Measurements from ENCODE around the gene SERPINE3. TPM values are rescaled to one million over a fixed set of nuclear protein-coding genes. Genes with fewer than 3 reads are reported as not detected.

SERPINE3 gene
- total RNA-seq, 1 donor from 2014 or later, result 0.47 TPM

DNA sequence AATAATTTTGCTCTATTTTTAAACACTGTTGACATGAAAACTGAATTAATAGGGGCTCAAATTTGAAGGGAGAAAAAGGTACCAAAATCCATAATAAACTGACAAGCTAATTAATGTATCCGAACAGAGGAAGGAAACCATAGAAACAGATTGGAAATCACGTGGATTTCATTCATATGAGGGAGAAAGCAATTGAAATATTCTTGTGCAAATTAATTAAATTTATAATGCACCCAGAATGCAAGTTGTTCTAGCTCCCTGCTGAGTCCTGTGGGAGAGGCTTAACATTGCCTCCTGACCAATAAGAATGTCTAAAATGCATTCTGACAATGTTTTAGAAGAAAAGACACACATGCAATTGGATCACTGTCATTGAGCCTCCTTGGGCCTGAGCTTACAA is 17.7 kb upstream of the SERPINE3 start:
- Histone ChIP-seq H3K9ac (no peak overlapping the region), H3K9me3 (ENCODE audit: low read depth) (no peaks in the 10 kb centered on the region), H2AFZ (replicated peaks) (no peak overlapping the region), H3F3A (ENCODE audit: low read depth) (peaks cover 15% of the 10 kb centered on the region), H4K20me1 (ENCODE audit: low read depth) (no peaks in the 10 kb centered on the region), H3K27me3 (no peaks in the 10 kb centered on the region), H3K27ac (no peak overlapping the region), H3K36me3 (no peaks in the 10 kb centered on the region), H3K79me2 (ENCODE audit: low read depth) (no peaks in the 10 kb centered on the region), H3K4me1 (peaks cover 20% of the 10 kb centered on the region), H3K4me2 (no peak overlapping the region), H3K4me3 (no peak overlapping the region)
- Mint-ChIP-seq H3K9me3 (no peaks in the 10 kb centered on the region), H3K27ac (no peak overlapping the region), H3K4me3 (no peak overlapping the region), H3K27me3 (ENCODE audit: insufficient read depth, low read depth) (peaks cover 2% of the 10 kb centered on the region), H3K4me1 (peaks cover 14% of the 10 kb centered on the region), H3K36me3 (no peaks in the 10 kb centered on the region)
- TF ChIP-seq, protein P1, sequence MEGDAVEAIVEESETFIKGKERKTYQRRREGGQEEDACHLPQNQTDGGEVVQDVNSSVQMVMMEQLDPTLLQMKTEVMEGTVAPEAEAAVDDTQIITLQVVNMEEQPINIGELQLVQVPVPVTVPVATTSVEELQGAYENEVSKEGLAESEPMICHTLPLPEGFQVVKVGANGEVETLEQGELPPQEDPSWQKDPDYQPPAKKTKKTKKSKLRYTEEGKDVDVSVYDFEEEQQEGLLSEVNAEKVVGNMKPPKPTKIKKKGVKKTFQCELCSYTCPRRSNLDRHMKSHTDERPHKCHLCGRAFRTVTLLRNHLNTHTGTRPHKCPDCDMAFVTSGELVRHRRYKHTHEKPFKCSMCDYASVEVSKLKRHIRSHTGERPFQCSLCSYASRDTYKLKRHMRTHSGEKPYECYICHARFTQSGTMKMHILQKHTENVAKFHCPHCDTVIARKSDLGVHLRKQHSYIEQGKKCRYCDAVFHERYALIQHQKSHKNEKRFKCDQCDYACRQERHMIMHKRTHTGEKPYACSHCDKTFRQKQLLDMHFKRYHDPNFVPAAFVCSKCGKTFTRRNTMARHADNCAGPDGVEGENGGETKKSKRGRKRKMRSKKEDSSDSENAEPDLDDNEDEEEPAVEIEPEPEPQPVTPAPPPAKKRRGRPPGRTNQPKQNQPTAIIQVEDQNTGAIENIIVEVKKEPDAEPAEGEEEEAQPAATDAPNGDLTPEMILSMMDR (IDR thresholded peaks at IDR 0.05), result no peak
- TF ChIP-seq EZH2 (IDR thresholded peaks at IDR 0.05), result no peak
- no peak for TF ChIP-seq EZH2phosphoT487 (IDR thresholded peaks at IDR 0.05)
- DNase-seq (ENCODE audit: low spot score), result no peak

DNA sequence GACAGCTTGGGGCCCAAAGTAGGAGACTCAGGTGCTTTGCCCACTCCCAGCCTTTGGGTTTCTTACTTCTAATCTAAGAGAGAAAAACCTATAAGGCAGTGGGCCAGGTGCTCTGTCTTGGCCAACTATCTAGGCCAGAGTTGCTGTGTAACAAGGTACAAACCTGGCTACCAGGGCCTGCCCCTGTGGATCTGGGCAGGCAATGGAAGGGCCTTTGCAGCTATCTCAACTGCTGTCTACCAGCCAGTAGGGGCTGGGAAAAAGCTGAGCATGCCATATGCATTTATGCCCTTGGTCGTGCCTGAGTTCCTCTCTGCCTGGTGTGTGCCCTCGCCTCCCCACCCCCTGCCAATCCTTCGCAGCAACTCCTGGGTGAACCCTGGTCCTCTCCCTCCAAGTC is 16.7 kb upstream of the SERPINE3 start:
- peaks cover 2% of the 10 kb centered on the region for H3K27me3 Mint-ChIP-seq (ENCODE audit: insufficient read depth, low read depth)
- H3K79me2 ChIP-seq (ENCODE audit: low read depth), result no peaks in the 10 kb centered on the region
- DNase-seq (ENCODE audit: low spot score), result no peak
- H3K27ac ChIP-seq, result no peak overlapping the region
- no peak overlapping the region for H3K4me3 ChIP-seq
- peak overlapping the region; percentile 84 for H3K27ac Mint-ChIP-seq
- no peak overlapping the region for H3K4me3 Mint-ChIP-seq
- H3K27me3 ChIP-seq, result no peaks in the 10 kb centered on the region
- H3K4me2 ChIP-seq, result no peak overlapping the region
- no peaks in the 10 kb centered on the region for H3K36me3 ChIP-seq
- H3K36me3 Mint-ChIP-seq, result no peaks in the 10 kb centered on the region
- no peaks in the 10 kb centered on the region for H4K20me1 ChIP-seq (ENCODE audit: low read depth)
- no peak overlapping the region for H3K9ac ChIP-seq
- H3K9me3 Mint-ChIP-seq, result no peaks in the 10 kb centered on the region
- TF ChIP-seq EZH2phosphoT487 (IDR thresholded peaks at IDR 0.05), result no peak
- TF ChIP-seq EZH2 (IDR thresholded peaks at IDR 0.05), result no peak
- TF ChIP-seq, protein P1 (IDR thresholded peaks at IDR 0.05), result no peak
- no peak overlapping the region for H2AFZ ChIP-seq (replicated peaks)
- H3K4me1 Mint-ChIP-seq, result peaks cover 14% of the 10 kb centered on the region
- H3K9me3 ChIP-seq (ENCODE audit: low read depth), result no peaks in the 10 kb centered on the region
- H3F3A ChIP-seq (ENCODE audit: low read depth), result peaks cover 13% of the 10 kb centered on the region
- peaks cover 21% of the 10 kb centered on the region for H3K4me1 ChIP-seq

DNA sequence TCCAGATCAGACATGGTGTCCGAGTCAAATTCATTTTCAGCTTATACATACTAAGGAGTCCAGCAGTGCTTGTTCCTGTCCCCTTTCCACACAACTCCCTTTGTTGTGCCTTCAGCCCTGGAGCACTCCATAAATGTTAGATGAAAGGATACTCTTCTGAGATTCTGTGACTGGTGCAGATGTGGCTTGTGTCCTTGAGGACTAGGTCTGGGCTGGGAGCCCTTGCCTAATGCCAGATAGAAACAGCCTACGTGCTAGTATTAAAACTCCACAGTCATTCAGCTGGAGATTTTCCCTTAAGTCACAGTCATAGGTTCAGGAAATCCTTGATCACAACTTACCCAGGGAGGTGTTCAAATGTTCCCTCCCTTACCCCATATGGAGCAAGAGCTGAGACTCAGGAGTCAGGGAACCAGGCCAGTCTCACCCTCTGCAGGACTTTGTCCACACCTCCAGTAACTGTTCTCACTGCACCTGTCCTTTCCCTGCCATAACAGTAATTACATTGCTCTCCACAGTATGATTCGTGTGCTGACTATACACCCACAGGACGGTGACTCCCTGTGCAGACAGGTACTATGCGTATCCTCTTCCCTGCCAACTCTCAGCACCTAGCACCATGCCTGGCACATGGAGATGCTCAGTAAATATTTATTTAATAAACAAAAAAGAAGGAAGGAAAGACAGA is 15.5 kb upstream of the SERPINE3 start:
- Histone ChIP-seq H3K27me3 (no peaks in the 10 kb centered on the region), H3K27ac (no peak overlapping the region), H4K20me1 (ENCODE audit: low read depth) (no peaks in the 10 kb centered on the region), H3F3A (ENCODE audit: low read depth) (peaks cover 23% of the 10 kb centered on the region), H2AFZ (replicated peaks) (peak overlapping the region; percentile 27), H3K9ac (no peak overlapping the region), H3K4me1 (peaks cover 31% of the 10 kb centered on the region), H3K4me3 (no peak overlapping the region), H3K4me2 (no peak overlapping the region), H3K79me2 (ENCODE audit: low read depth) (no peaks in the 10 kb centered on the region), H3K9me3 (ENCODE audit: low read depth) (no peaks in the 10 kb centered on the region), H3K36me3 (no peaks in the 10 kb centered on the region)
- Mint-ChIP-seq H3K27ac (no peak overlapping the region), H3K36me3 (no peaks in the 10 kb centered on the region), H3K9me3 (no peaks in the 10 kb centered on the region), H3K4me1 (peaks cover 20% of the 10 kb centered on the region), H3K27me3 (ENCODE audit: insufficient read depth, low read depth) (peaks cover 2% of the 10 kb centered on the region), H3K4me3 (no peak overlapping the region)
- DNase-seq (ENCODE audit: low spot score), result no peak
- TF ChIP-seq EZH2phosphoT487 (IDR thresholded peaks at IDR 0.05) (no peak), EZH2 (IDR thresholded peaks at IDR 0.05) (no peak)
- TF ChIP-seq, protein P1 (IDR thresholded peaks at IDR 0.05), result no peak
